ENCODE results near the gene SYNRG.

DNA sequence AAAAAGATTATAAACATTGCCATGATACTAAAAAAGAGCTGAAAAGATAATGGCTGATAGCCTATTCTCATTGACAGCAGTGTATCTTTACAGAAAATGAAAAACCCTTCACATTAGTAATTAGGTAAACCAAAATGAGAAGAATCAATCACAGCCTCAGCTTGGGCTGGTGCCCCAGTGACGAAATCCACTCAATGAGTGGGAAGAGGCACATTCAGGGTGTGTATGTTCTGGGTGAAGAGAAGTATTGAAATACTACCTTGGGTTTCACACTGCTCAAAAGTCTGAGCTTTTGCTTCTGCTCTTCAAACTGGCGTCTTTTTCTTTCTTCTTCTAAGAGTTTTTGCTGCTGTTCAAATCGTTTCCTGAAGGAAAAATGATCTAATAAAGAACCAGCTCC lies 24.2 kb downstream of the SYNRG start:
- no peak for TF ChIP-seq SMC3 (IDR thresholded peaks at IDR 0.05; ENCODE audit: low read depth, low read length)
- no peak for TF ChIP-seq PBX3 (IDR thresholded peaks at IDR 0.05)
- TF ChIP-seq FOXJ3 (CRISPR knock-in tag; IDR thresholded peaks at IDR 0.05), result no peak
- no peak for TF ChIP-seq USF2 (IDR thresholded peaks at IDR 0.05; ENCODE audit: borderline replicate concordance, low read depth, low read length)
- no peak for TF ChIP-seq TAF1 (IDR thresholded peaks at IDR 0.05; ENCODE audit: borderline replicate concordance, low read depth, low read length)
- TF ChIP-seq, protein P1, sequence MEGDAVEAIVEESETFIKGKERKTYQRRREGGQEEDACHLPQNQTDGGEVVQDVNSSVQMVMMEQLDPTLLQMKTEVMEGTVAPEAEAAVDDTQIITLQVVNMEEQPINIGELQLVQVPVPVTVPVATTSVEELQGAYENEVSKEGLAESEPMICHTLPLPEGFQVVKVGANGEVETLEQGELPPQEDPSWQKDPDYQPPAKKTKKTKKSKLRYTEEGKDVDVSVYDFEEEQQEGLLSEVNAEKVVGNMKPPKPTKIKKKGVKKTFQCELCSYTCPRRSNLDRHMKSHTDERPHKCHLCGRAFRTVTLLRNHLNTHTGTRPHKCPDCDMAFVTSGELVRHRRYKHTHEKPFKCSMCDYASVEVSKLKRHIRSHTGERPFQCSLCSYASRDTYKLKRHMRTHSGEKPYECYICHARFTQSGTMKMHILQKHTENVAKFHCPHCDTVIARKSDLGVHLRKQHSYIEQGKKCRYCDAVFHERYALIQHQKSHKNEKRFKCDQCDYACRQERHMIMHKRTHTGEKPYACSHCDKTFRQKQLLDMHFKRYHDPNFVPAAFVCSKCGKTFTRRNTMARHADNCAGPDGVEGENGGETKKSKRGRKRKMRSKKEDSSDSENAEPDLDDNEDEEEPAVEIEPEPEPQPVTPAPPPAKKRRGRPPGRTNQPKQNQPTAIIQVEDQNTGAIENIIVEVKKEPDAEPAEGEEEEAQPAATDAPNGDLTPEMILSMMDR (IDR thresholded peaks at IDR 0.05), result no peak
- TF ChIP-seq NFIC (IDR thresholded peaks at IDR 0.05; ENCODE audit: borderline replicate concordance), result no peak

Data from SK-N-SH (cell line).